Measurements from ENCODE around the gene HOXB5. TPM values are rescaled to one million over a fixed set of nuclear protein-coding genes. Genes with fewer than 3 reads are reported as not detected.
A peak's percentile ranks its signal among the peaks of the same experiment; 100 is the strongest.

HOXB5 gene
- total RNA-seq, 1 donor from 2014 or later = 31.1 TPM

DNA sequence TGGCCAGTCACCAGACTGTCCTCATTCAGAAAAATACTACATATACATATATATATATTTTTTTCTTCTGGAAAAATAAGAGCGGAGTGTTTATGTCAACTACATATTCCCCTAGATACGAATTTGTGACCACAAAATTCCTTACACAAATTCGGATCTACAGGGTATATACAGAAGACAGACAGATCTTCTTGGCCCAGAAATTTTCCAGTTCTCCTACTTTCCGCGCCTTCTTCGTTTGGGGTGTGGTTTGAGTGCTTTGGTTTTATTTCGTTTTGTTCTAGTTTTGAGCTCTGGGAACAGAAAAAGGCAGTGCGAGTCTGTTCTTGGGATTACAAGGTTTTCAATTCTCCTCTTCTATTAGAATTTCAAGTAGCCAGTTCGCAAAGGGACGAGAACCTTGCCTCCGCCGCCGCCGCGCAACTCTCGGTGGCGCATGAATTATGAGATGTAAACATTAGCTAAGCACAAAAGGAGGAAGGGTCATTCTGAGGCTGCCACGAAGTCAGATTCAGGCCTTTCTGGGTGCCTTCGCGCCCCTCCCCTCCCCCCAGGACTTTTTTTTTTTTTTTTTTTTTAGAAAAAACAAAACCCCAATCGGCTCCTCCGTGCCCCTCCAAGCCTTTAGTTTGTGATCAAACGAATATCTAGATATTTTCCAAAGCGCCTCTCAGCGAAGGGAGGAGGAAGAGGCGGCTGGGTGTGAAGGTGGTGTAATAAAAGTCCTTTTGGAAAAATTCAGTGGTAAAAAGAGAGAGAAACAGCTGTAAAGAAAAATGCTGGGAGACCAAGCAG, 13.6 kb downstream of the HOXB5 start:
- no peaks in the 10 kb centered on the region for H3K27me3 Mint-ChIP-seq (ENCODE audit: low read depth)
- H3K36me3 Mint-ChIP-seq = peaks cover 28% of the 10 kb centered on the region
- TF ChIP-seq, protein P1, sequence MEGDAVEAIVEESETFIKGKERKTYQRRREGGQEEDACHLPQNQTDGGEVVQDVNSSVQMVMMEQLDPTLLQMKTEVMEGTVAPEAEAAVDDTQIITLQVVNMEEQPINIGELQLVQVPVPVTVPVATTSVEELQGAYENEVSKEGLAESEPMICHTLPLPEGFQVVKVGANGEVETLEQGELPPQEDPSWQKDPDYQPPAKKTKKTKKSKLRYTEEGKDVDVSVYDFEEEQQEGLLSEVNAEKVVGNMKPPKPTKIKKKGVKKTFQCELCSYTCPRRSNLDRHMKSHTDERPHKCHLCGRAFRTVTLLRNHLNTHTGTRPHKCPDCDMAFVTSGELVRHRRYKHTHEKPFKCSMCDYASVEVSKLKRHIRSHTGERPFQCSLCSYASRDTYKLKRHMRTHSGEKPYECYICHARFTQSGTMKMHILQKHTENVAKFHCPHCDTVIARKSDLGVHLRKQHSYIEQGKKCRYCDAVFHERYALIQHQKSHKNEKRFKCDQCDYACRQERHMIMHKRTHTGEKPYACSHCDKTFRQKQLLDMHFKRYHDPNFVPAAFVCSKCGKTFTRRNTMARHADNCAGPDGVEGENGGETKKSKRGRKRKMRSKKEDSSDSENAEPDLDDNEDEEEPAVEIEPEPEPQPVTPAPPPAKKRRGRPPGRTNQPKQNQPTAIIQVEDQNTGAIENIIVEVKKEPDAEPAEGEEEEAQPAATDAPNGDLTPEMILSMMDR (IDR thresholded peaks at IDR 0.05; ENCODE audit: unreplicated experiment) = no peak
- no peaks in the 10 kb centered on the region for H3K9me3 Mint-ChIP-seq
- peak overlapping the region; percentile 90 for H3K4me3 Mint-ChIP-seq
- DNase-seq (ENCODE audit: low spot score in 2 of 2, unreplicated experiment in 2 of 2) = no peak
- H3K27ac Mint-ChIP-seq = peak overlapping the region; percentile 100
- peaks cover 81% of the 10 kb centered on the region for H3K4me1 Mint-ChIP-seq

DNA sequence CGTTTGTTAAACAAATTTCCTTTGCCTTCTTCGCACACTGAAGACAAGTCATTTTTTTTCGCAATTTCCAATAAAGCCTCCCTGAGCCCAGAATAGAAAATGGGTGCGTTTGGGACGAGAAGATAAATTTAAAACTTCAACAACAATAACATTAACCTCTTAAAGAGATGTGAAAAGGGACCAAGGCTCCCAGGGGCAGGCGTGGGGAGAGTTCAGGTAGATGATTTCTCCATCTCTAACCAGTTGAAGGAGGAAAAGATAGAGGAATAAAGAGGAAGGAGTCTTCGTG, 14.2 kb downstream of the HOXB5 start:
- no peak for DNase-seq (ENCODE audit: low spot score in 2 of 2, unreplicated experiment in 2 of 2)
- H3K4me3 Mint-ChIP-seq = peak overlapping the region; percentile 90
- no peaks in the 10 kb centered on the region for H3K27me3 Mint-ChIP-seq (ENCODE audit: low read depth)
- no peaks in the 10 kb centered on the region for H3K9me3 Mint-ChIP-seq
- peak overlapping the region; percentile 100 for H3K27ac Mint-ChIP-seq
- TF ChIP-seq, protein P1 (IDR thresholded peaks at IDR 0.05; ENCODE audit: unreplicated experiment) = no peak
- peaks cover 82% of the 10 kb centered on the region for H3K4me1 Mint-ChIP-seq
- H3K36me3 Mint-ChIP-seq = peaks cover 26% of the 10 kb centered on the region

DNA sequence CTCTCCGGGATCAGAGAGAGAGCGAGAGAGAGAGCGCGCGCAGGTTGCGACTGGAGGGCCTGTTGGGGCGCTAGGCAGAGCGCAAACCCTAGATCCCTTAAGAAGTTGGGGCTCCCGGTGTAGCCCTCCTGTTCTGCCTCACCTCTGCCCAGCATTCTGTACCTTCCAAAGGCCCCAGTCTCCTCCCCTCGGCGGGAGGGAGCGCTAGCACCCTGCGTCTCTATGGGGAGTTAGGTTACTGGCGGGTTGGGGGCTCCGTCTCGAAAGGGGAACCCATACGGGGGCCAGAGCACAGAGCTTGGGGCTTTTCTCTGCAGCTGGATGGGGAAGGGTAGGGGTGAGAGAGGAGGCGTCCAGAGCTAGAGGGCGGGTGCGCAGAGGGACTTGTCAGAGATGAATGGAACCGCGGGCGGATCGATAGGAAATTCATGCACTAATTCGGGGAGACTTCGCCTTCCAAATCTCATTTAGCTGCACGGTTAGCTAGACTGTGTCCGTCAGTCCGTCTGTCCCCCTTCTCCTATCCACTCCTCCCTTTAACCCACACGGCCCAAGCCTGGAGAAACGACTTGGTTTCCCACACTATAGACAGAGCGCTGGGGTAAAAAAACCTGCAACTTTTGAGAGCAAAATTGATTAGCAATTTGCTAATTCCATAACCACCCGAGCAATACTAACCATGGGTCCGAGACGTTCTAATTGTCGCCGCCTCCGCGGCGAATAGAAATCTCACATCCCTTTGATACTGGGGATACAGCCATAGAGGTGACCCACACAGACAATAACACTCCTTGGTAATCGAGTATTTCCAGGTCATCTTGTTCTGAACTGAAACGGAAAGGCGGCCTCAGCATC, 14.7 kb downstream of the HOXB5 start:
- Mint-ChIP-seq H3K4me3 (peak overlapping the region; percentile 90), H3K27me3 (ENCODE audit: low read depth) (no peaks in the 10 kb centered on the region), H3K9me3 (no peaks in the 10 kb centered on the region), H3K27ac (peak overlapping the region; percentile 100), H3K36me3 (peaks cover 25% of the 10 kb centered on the region), H3K4me1 (peaks cover 82% of the 10 kb centered on the region)
- TF ChIP-seq, protein P1 (IDR thresholded peaks at IDR 0.05; ENCODE audit: unreplicated experiment) = no peak
- no peak for DNase-seq (ENCODE audit: low spot score in 2 of 2, unreplicated experiment in 2 of 2)

DNA sequence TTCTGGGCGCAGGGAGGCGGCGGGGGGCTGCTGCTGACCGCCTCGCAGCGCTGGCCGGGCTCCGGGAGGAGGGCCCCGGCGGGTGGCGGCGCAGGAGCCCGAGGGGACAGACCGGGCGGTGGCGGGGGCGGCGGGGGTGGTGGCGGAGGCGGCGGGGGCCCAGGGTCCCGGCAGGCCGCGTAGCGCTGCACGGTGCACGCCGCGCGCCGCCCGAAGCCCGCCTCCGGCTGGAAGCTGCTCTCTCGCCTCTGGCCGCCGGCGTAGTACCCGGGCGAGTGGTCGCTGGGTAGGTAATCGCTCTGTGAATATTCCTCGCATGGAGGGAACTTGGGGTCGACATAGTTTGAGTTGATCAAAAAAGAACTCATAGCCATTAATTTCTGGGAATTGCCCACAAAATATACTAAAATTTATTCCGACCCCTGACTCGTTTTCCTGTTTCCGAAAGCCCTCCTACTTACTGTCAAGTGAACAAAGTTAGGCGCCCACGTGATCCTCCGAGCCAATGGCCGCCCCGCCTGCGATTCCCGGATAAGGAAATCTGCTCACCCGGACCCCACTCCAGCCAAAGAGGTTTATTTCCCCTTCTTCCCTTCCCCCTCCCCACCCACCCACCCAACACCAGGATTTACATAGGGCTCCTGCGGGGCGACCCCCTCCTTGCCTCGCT, 15.5 kb downstream of the HOXB5 start, which contains the start of gene HOXB4:
Gene HOXB4 (minus strand): TSS at position 405 of the 670 bp plus-strand sequence. CDS start 31 bp downstream, at position 374.
- peaks cover 82% of the 10 kb centered on the region for H3K4me1 Mint-ChIP-seq
- H3K36me3 Mint-ChIP-seq = peaks cover 27% of the 10 kb centered on the region
- H3K27ac Mint-ChIP-seq = peak within 1 kb of the TSS; percentile 100
- DNase-seq (ENCODE audit: low spot score in 2 of 2, unreplicated experiment in 2 of 2) = peak; percentile 78 to 83
- no peaks in the 10 kb centered on the region for H3K27me3 Mint-ChIP-seq (ENCODE audit: low read depth)
- H3K9me3 Mint-ChIP-seq = no peaks in the 10 kb centered on the region
- peak within 1 kb of the TSS; percentile 90 for H3K4me3 Mint-ChIP-seq
- TF ChIP-seq, protein P1 (IDR thresholded peaks at IDR 0.05; ENCODE audit: unreplicated experiment) = no peak

DNA sequence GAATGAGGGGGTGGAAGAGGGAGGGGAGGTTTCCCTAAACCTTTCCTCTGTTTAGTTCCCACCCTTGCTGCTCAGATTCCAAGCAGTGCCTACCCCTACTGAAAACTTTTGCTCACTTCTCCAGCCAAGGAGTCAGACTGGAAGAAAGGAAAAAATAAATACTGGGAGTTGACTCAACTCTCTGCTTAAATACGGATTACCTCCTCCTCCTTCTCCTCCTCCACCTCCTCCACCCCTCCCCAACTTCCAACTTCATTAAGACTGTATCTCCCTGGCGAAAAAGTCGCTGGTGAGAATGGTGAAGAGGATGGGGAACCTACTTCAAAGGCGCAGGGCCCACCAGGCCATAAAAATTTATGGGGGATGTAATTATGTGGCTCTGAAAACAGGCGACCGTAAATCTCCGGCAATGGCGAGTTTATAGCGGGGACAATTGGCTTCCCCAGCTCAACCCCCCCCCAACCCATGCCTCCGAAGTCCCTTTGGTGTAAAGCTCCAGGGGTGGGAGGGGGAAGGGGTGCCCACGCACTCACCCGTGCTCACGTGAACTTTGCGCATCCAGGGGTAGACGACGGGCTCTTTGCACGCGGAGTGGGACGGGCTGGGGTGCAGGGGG, 16.1 kb downstream of the HOXB5 start:
- Mint-ChIP-seq H3K4me1 (peaks cover 82% of the 10 kb centered on the region), H3K4me3 (peak overlapping the region; percentile 85)

More for the DNA sequence above, 16.1 kb downstream of the HOXB5 start:
- DNase-seq (ENCODE audit: low spot score in 2 of 2, unreplicated experiment in 2 of 2) = no peak
- H3K27ac Mint-ChIP-seq = peak overlapping the region; percentile 99
- H3K36me3 Mint-ChIP-seq = peaks cover 22% of the 10 kb centered on the region
- TF ChIP-seq, protein P1 (IDR thresholded peaks at IDR 0.05; ENCODE audit: unreplicated experiment) = no peak
- no peaks in the 10 kb centered on the region for H3K27me3 Mint-ChIP-seq (ENCODE audit: low read depth)
- no peaks in the 10 kb centered on the region for H3K9me3 Mint-ChIP-seq

Data from mesothelial cell of epicardium (in vitro differentiated cells).